Natural killer cell (primary cell): Measurements from ENCODE around the gene KLHL22. TPM values are rescaled to one million over a fixed set of nuclear protein-coding genes. Genes with fewer than 3 reads are reported as not detected.
"Not testable (repeated sequence)": the region's sequence is repeated elsewhere in the genome, so short reads cannot be mapped to it uniquely, and the experiment has no call there.

Experiments used
- ATAC-seq, 3 donors: fragments of 150-1000 bp in 2 of 3; fragments of 200-7000 bp in 1 of 3; cut with Tn5 transposase; 1 replicate in 1 of 3; 2 replicates in 2 of 3; pipeline ENCODE4 v1.10.0; 2021; ENCODE audit warnings: mild to moderate bottlenecking in 2 of 3, moderate library complexity in 2 of 3
- DNase-seq, 2 donors: peaks; one replicate each; pipeline versions ENCODE4 v3.0.0 to v3.0.0-alpha.2; 2013 to 2021; ENCODE audit warnings: mixed read lengths in 1 of 2
- H3K27ac ChIP-seq: one replicate; pipeline ENCODE4 v1.5.1; 2013; ENCODE audit warnings: mild to moderate bottlenecking, low read length
- H3K27me3 ChIP-seq: one replicate; pipeline ENCODE4 v1.6.1; 2013; ENCODE audit warnings: low read length; ENCODE audit not compliant: control insufficient read depth, insufficient read depth
- H3K36me3 ChIP-seq: one replicate; pipeline ENCODE4 v1.6.1; 2013; ENCODE audit warnings: low read length; ENCODE audit not compliant: control insufficient read depth, insufficient read depth
- H3K4me1 ChIP-seq: one replicate; pipeline ENCODE4 v1.6.1; 2013; ENCODE audit warnings: low read length; ENCODE audit not compliant: control insufficient read depth, insufficient read depth
- H3K4me3 ChIP-seq: one replicate; pipeline ENCODE4 v1.5.1; 2013; ENCODE audit warnings: low read length
- H3K9me3 ChIP-seq: one replicate; pipeline ENCODE4 v1.6.1; 2013; ENCODE audit warnings: low read length; ENCODE audit not compliant: control insufficient read depth, insufficient read depth
- H3K27ac Mint-ChIP-seq, 2 donors: one replicate each; pipeline ENCODE4 v1.8.0; 2022; ENCODE audit warnings: mild to moderate bottlenecking in 2 of 2, mixed read lengths in 2 of 2, moderate library complexity in 1 of 2
- H3K27me3 Mint-ChIP-seq, 2 donors: one replicate each; pipeline ENCODE4 v1.8.0; 2022; ENCODE audit warnings: low read depth in 2 of 2, mixed read lengths in 2 of 2
- H3K36me3 Mint-ChIP-seq: one replicate; pipeline ENCODE4 v1.8.0; 2022; ENCODE audit warnings: mixed read lengths
- H3K4me1 Mint-ChIP-seq, 2 donors: one replicate each; pipeline ENCODE4 v1.8.0; 2022; ENCODE audit warnings: mixed read lengths in 2 of 2
- H3K4me3 Mint-ChIP-seq: one replicate; pipeline ENCODE4 v1.8.0; 2022; ENCODE audit warnings: mild to moderate bottlenecking, moderate library complexity, mixed read lengths
- H3K9me3 Mint-ChIP-seq, 2 donors: one replicate each; pipeline ENCODE4 v1.8.0; 2022; ENCODE audit warnings: mixed read lengths in 2 of 2
- CTCF ChIP-seq: fragments of 200-600 bp; IDR thresholded peaks from one replicate; pipeline ENCODE4 v1.8.0; 2022; ENCODE audit warnings: antibody characterized with exemption
- WGBS: methylation state at CpG from one replicate; pipeline ENCODE4 v1.1.7; 2013; ENCODE audit warnings: missing lambda C conversion rate; ENCODE audit not compliant: insufficient coverage; 5-methylcytosine and 5-hydroxymethylcytosine counted together
- intact Hi-C: fragments of 100-400 bp; cut with micrococcal nuclease; formaldehyde crosslinking; loops from one replicate; pipeline ENCODE4 v1.14.2; 2022
- total RNA-seq, 4 donors: library from RNA; stranded (reverse); fragments of 120-200 nt in 1 of 4; gene quantifications; one replicate each; pipeline versions ENCODE4 v1.2.3 to v1.2.4, GENCODE V29; 2013 to 2022

KLHL22 gene
- total RNA-seq, 3 donors from 2014 or later (not counting 1 experiment from before 2014, with no cell fraction given): 26.5 to 53.0 (median 31.0) TPM

GRCh38 chr22:20542055-20542454 is 46.5 kb upstream of the KLHL22 start:
- ATAC-seq (no peak), DNase-seq (no peak)
- H3K4me3 ChIP-seq: no peak overlapping the region
- H3K9me3 Mint-ChIP-seq: no peaks in the 10 kb centered on the region
- no peaks in the 10 kb centered on the region for H3K27me3 ChIP-seq
- H3K4me1 Mint-ChIP-seq: peaks cover 30 to 34% of the 10 kb centered on the region in 2 donors
- peak overlapping the region; percentile 2 to 92 for H3K27ac Mint-ChIP-seq
- no peaks in the 10 kb centered on the region for H3K36me3 Mint-ChIP-seq
- no peak overlapping the region for H3K4me3 Mint-ChIP-seq
- H3K27ac ChIP-seq: no peak overlapping the region
- H3K27me3 Mint-ChIP-seq: no peaks in the 10 kb centered on the region
- no peak for TF ChIP-seq CTCF
- peaks cover 23% of the 10 kb centered on the region for H3K4me1 ChIP-seq
- H3K9me3 ChIP-seq: no peaks in the 10 kb centered on the region
- 100% methylated on average over 3 of the region's 3 CpGs for WGBS
- intact Hi-C loops: no loop called here
- peaks cover 45% of the 10 kb centered on the region for H3K36me3 ChIP-seq

GRCh38 chr22:20538875-20539274 is 43.3 kb upstream of the KLHL22 start:
- H3K4me3 Mint-ChIP-seq, intact Hi-C loops, DNase-seq, H3K4me3 ChIP-seq, H3K9me3 ChIP-seq, H3K9me3 Mint-ChIP-seq, H3K27me3 ChIP-seq, H3K27me3 Mint-ChIP-seq, H3K36me3 Mint-ChIP-seq, H3K27ac Mint-ChIP-seq, H3K27ac ChIP-seq, ATAC-seq: not testable (repeated sequence)
- WGBS: 97% methylated on average over 8 of the region's 8 CpGs
- H3K36me3 ChIP-seq: peaks cover 44% of the 10 kb centered on the region
- H3K4me1 Mint-ChIP-seq: peaks cover 23 to 37% of the 10 kb centered on the region in 2 donors
- peaks cover 18% of the 10 kb centered on the region for H3K4me1 ChIP-seq

- peaks cover 29 to 46% of the 10 kb centered on the region in 2 donors for H3K4me1 Mint-ChIP-seq
- no peak overlapping the region for H3K4me3 ChIP-seq
- no peaks in the 10 kb centered on the region for H3K27me3 ChIP-seq
- no peak overlapping the region for H3K27ac ChIP-seq
- ATAC-seq (no peak), DNase-seq (no peak)
- no peak for TF ChIP-seq CTCF
- intact Hi-C loops: no loop called here
- H3K9me3 ChIP-seq: no peaks in the 10 kb centered on the region
- no peaks in the 10 kb centered on the region for H3K9me3 Mint-ChIP-seq
- peaks cover 27% of the 10 kb centered on the region for H3K4me1 ChIP-seq
- no peaks in the 10 kb centered on the region for H3K36me3 Mint-ChIP-seq
- peak overlapping the region; percentile 81 to 93 for H3K27ac Mint-ChIP-seq
- no peak overlapping the region for H3K4me3 Mint-ChIP-seq
- no peaks in the 10 kb centered on the region for H3K27me3 Mint-ChIP-seq
- H3K36me3 ChIP-seq: peaks cover 44% of the 10 kb centered on the region
- 97% methylated on average over 7 of the region's 7 CpGs for WGBS
Measured at GRCh38 chr22:20537983-20538382, 42.4 kb upstream of the KLHL22 start.

GRCh38 chr22:20537325-20537756 is 41.7 kb upstream of the KLHL22 start:
- no peak overlapping the region for H3K4me3 ChIP-seq
- H3K9me3 ChIP-seq: no peaks in the 10 kb centered on the region
- peaks cover 42% of the 10 kb centered on the region for H3K36me3 ChIP-seq
- Mint-ChIP-seq H3K4me1 (peaks cover 34 to 52% of the 10 kb centered on the region in 2 donors), H3K27me3 (no peaks in the 10 kb centered on the region), H3K4me3 (no peak overlapping the region), H3K9me3 (no peaks in the 10 kb centered on the region), H3K27ac (peak overlapping the region; percentile 82 to 93), H3K36me3 (no peaks in the 10 kb centered on the region)
- peaks cover 33% of the 10 kb centered on the region for H3K4me1 ChIP-seq
- intact Hi-C loops: no loop called here
- H3K27ac ChIP-seq: no peak overlapping the region
- 78% methylated on average over 3 of the region's 3 CpGs for WGBS
- DNase-seq (no peak), ATAC-seq (no peak)
- TF ChIP-seq CTCF: no peak
- no peaks in the 10 kb centered on the region for H3K27me3 ChIP-seq
